Panc1 (cell line): ENCODE data around the gene ATRNL1. TPM values are rescaled to one million over a fixed set of nuclear protein-coding genes. Genes with fewer than 3 reads are reported as not detected.

Experiments
- ATAC-seq: fragments of 200-7000 bp; cut with Tn5 transposase; 2 replicates; pipeline ENCODE4 v1.9.1; 2020; ENCODE audit warnings: mild to moderate bottlenecking, moderate library complexity
- BruUV-seq: library from RNA; stranded (reverse); fragments of 400-500 nt; replicated peaks from 2 replicates; lab custom pipeline; 2021; lab: Mats Ljungman, UMichigan
- CTCF ChIA-PET: fragments of 300-600 bp; sonication (Branson Sonifier 250); formaldehyde crosslinking; loops from one replicate; lab custom pipeline; 2022; ENCODE audit warnings: antibody characterized with exemption; lab: Charles Lee
- POLR2A ChIA-PET: fragments of 300-600 bp; sonication (Branson Sonifier 250); formaldehyde crosslinking; loops from one replicate; lab custom pipeline; 2022; ENCODE audit warnings: antibody characterized with exemption; lab: Charles Lee
- DNase-seq: peaks from one replicate; pipeline ENCODE4 v3.0.0-alpha.2; 2010; ENCODE audit warnings: low read depth, low spot score
- H3K27ac ChIP-seq: 2 replicates; pipeline ENCODE4 v1.5.1; 2011; ENCODE audit warnings: mild to moderate bottlenecking, low read length, inconsistent platforms
- H3K27me3 ChIP-seq: fragments of 200-500 bp; sonication (Bioruptor generic); 2 replicates; pipeline ENCODE4 v1.6.0; 2014; ENCODE audit warnings: low read length, inconsistent platforms; ENCODE audit not compliant: control insufficient read depth, insufficient read depth
- H3K36me3 ChIP-seq: fragments of 200-500 bp; sonication (Bioruptor generic); 2 replicates; pipeline ENCODE4 v1.5.1; 2014; ENCODE audit warnings: inconsistent platforms, mild to moderate bottlenecking, low read length, moderate library complexity; ENCODE audit not compliant: control insufficient read depth, insufficient read depth
- H3K4me1 ChIP-seq: 2 replicates; pipeline ENCODE4 v1.5.1; 2011; ENCODE audit warnings: inconsistent platforms, mild to moderate bottlenecking, low read length, moderate library complexity; ENCODE audit not compliant: control insufficient read depth, insufficient read depth
- H3K4me3 ChIP-seq, 2 experiments: 2 replicates each; pipeline ENCODE4 v1.5.1; 2011 to 2012; ENCODE audit warnings: low read depth in 2 of 2, low read length in 2 of 2, mild to moderate bottlenecking in 2 of 2, inconsistent platforms in 1 of 2, moderate library complexity in 1 of 2
- H3K9me3 ChIP-seq: fragments of 200-500 bp; sonication (Bioruptor generic); 2 replicates; pipeline ENCODE4 v1.5.1; 2014; ENCODE audit warnings: low read depth, mild to moderate bottlenecking, inconsistent platforms, low read length, moderate library complexity; ENCODE audit not compliant: control insufficient read depth, insufficient read depth
- CTCF ChIP-seq: fragments of 450-650 bp; IDR thresholded peaks from 2 replicates; pipeline ENCODE4 v1.5.1; 2017; ENCODE audit warnings: mild to moderate bottlenecking
- POLR2AphosphoS5 ChIP-seq: IDR thresholded peaks from 2 replicates; pipeline ENCODE4 v1.6.1; 2012; ENCODE audit warnings: mild to moderate bottlenecking, low read depth, low read length, moderate library complexity
- REST ChIP-seq, 2 experiments: IDR thresholded peaks; 2 replicates each; pipeline ENCODE4 v1.6.1; 2011 to 2012; ENCODE audit warnings: low read depth in 2 of 2, control low read depth in 1 of 2, low read length in 1 of 2, mild to moderate bottlenecking in 1 of 2, moderate library complexity in 1 of 2; ENCODE audit not compliant: insufficient read depth in 1 of 2
- SIN3A ChIP-seq: IDR thresholded peaks from 2 replicates; pipeline ENCODE4 v1.6.1; 2012; ENCODE audit warnings: low read depth, mild to moderate bottlenecking, low read length, moderate library complexity, borderline replicate concordance; ENCODE audit not compliant: insufficient read depth
- TCF7L2 ChIP-seq: IDR thresholded peaks from 2 replicates; pipeline ENCODE4 v1.6.1; 2011; ENCODE audit warnings: mild to moderate bottlenecking, low read depth, low read length, inconsistent platforms
- in situ Hi-C: cut with HindIII; loops from 2 replicates; pipeline ENCODE4 v1.10.0; 2016; ENCODE audit warnings: low sequenced_read_pairs, low pct_unique_long_range_greater_than_20kb
- intact Hi-C: fragments of 100-400 bp; cut with micrococcal nuclease; formaldehyde crosslinking; loops from one replicate; pipeline ENCODE4 v1.10.0; 2022; ENCODE audit not compliant: unreplicated experiment
- total RNA-seq: library from RNA; stranded (reverse); gene quantifications from one replicate; pipeline ENCODE4 v1.2.1, GENCODE V29; 2021; ENCODE audit not compliant: unreplicated experiment

Gene ATRNL1
- total RNA-seq, 1 experiment from 2014 or later = 17.1 TPM

GRCh38 chr10:115044891-115045290 is 48.3 kb upstream of the ATRNL1 start:
- no peak for TF ChIP-seq REST (IDR thresholded peaks at IDR 0.05; ENCODE audit: insufficient read depth in 1 of 2, low read depth in 2 of 2, low read length in 1 of 2)
- Histone ChIP-seq H3K27ac (no peak overlapping the region), H3K36me3 (no peaks in the 10 kb centered on the region), H3K4me1 (no peaks in the 10 kb centered on the region), H3K9me3 (no peaks in the 10 kb centered on the region), H3K27me3 (peaks cover 12% of the 10 kb centered on the region; the same call in 1 of the 2 replicates), H3K4me3 (no peak overlapping the region)
- ATAC-seq (no peak), DNase-seq (no peak)
- ChIA-PET CTCF (no interaction called here), POLR2A (interaction anchor here (0.6 kb wide), 1 partner anchor 23 kb away, joined by 3 read pairs; no protein-coding TSS in a partner anchor)
- BruUV-seq = no TSS peak
- in situ Hi-C loops (no loop called here), intact Hi-C loops (no loop called here)

GRCh38 chr10:115045499-115045898 is 47.7 kb upstream of the ATRNL1 start:
- in situ Hi-C loops (no loop called here), intact Hi-C loops (no loop called here)
- no peak for TF ChIP-seq SIN3A
- TF ChIP-seq TCF7L2 = no peak
- Histone ChIP-seq H3K4me1 (no peaks in the 10 kb centered on the region), H3K36me3 (no peaks in the 10 kb centered on the region), H3K27ac (no peak overlapping the region), H3K27me3 (peaks cover 12% of the 10 kb centered on the region; the same call in 1 of the 2 replicates), H3K4me3 (no peak overlapping the region), H3K9me3 (no peaks in the 10 kb centered on the region)
- POLR2A ChIA-PET = interaction anchor here (0.6 kb wide), 1 partner anchor 22 kb away, joined by 3 read pairs; no protein-coding TSS in a partner anchor
- no TSS peak for BruUV-seq
- DNase-seq (no peak), ATAC-seq (no peak)
- CTCF ChIA-PET = no interaction called here

GRCh38 chr10:115046686-115047236 is 46.4 kb upstream of the ATRNL1 start:
- no peak for TF ChIP-seq TCF7L2
- TF ChIP-seq CTCF = no peak
- no peak for TF ChIP-seq POLR2AphosphoS5
- TF ChIP-seq SIN3A = no peak
- TF ChIP-seq REST (IDR thresholded peaks at IDR 0.05; ENCODE audit: insufficient read depth in 1 of 2, low read depth in 2 of 2, low read length in 1 of 2) = no peak
- DNase-seq = no peak
- ATAC-seq = no peak
- no peaks in the 10 kb centered on the region for H3K4me1 ChIP-seq
- H3K9me3 ChIP-seq = no peaks in the 10 kb centered on the region
- intact Hi-C loops = no loop called here
- no peak overlapping the region for H3K27ac ChIP-seq
- BruUV-seq = no TSS peak
- ChIA-PET POLR2A (interaction anchor here (0.6 kb wide), 1 partner anchor 17 kb away, joined by 3 read pairs; no protein-coding TSS in a partner anchor), CTCF (no interaction called here)
- in situ Hi-C loops = no loop called here
- peaks cover 12% of the 10 kb centered on the region; the same call in 1 of the 2 replicates for H3K27me3 ChIP-seq
- no peak overlapping the region for H3K4me3 ChIP-seq
- H3K36me3 ChIP-seq = no peaks in the 10 kb centered on the region
